ENCODE data around the gene DTNBP1. TPM values are rescaled to one million over a fixed set of nuclear protein-coding genes. Genes with fewer than 3 reads are reported as not detected.
A peak's percentile ranks its signal among the peaks of the same experiment; 100 is the strongest.

Gene DTNBP1
- total and polyA plus RNA-seq, 2 of the 4 experiments (the other 2 are of a cell fraction): 4.8 to 18.7 TPM

- H3K4me3 ChIP-seq (ENCODE audit: insufficient read depth, low read depth, low read length): no peak overlapping the region
- WGBS, 2 experiments (ENCODE audit: extremely low coverage in 2 of 2, insufficient read length in 1 of 2): no CpG with 5 or more reads among the region's 7 CpGs
- peak overlapping the region; percentile 31; the same call in 1 of the 2 replicates for H3K27ac ChIP-seq (ENCODE audit: insufficient read depth, low read length)
- H3K14ac ChIP-seq (replicated peaks; ENCODE audit: low read depth, low read length): no peak overlapping the region
- no peak for TF ChIP-seq MAFK (IDR thresholded peaks at IDR 0.05; ENCODE audit: low read depth, low read length)
- TF ChIP-seq RAD21 (IDR thresholded peaks at IDR 0.05; ENCODE audit: low read length): no peak
- TF ChIP-seq CHD1 (IDR thresholded peaks at IDR 0.05; ENCODE audit: low read depth, low read length): no peak
- no peak for TF ChIP-seq POLR2A (IDR thresholded peaks at IDR 0.05; ENCODE audit: low read depth, low read length)
- peak; percentile 69; the same call in 1 of the 2 replicates for TF ChIP-seq FOS (IDR thresholded peaks at IDR 0.05; ENCODE audit: low read depth, low read length)
- TF ChIP-seq BHLHE40 (IDR thresholded peaks at IDR 0.05; ENCODE audit: low read depth, low read length): peak; percentile 22; the same call in 1 of the 2 replicates
- no peak for TF ChIP-seq CTCF (conservative IDR thresholded peaks at IDR 0.05; ENCODE audit: low read depth, low read length)
- no peak for TF ChIP-seq SMC3 (IDR thresholded peaks at IDR 0.05; ENCODE audit: low read depth, low read length)
- no peak; the same call in 1 of the 2 replicates for TF ChIP-seq MAZ (IDR thresholded peaks at IDR 0.05; ENCODE audit: borderline replicate concordance, low read depth, low read length)
- TF ChIP-seq RFX5 (IDR thresholded peaks at IDR 0.05; ENCODE audit: low read depth, low read length): no peak
- H4K20me1 ChIP-seq (ENCODE audit: insufficient read depth, low read length): peaks cover 11% of the 10 kb centered on the region; the same call in 1 of the 2 replicates
- H4K91ac ChIP-seq (ENCODE audit: insufficient read depth, low read depth, low read length): no peak overlapping the region
- H3K23ac ChIP-seq (ENCODE audit: low read depth, low read length): no peak overlapping the region
- H4K8ac ChIP-seq (ENCODE audit: low read depth in 2 of 2, low read length in 2 of 2): no peak overlapping the region
- ChIA-PET CTCF (interaction anchor here (0.9 to 1.0 kb wide), 2 partner anchors 554 to 581 kb away, joined by 3 read pairs; no protein-coding TSS in a partner anchor), POLR2A (ENCODE audit: unreplicated experiment) (no interaction called here)
- no peaks in the 10 kb centered on the region; the same call in 1 of the 2 replicates for H3K36me3 ChIP-seq (ENCODE audit: control insufficient read depth, insufficient read depth, low read length)
- dilution Hi-C loops (cut with HindIII; ENCODE audit: low sequenced_read_pairs, unreplicated experiment) (no loop called here), in situ Hi-C loops (cut with MboI; ENCODE audit: low sequenced_read_pairs) (no loop called here), intact Hi-C loops (cut with micrococcal nuclease) (loop anchor here (10.0 kb wide), 1 partner anchor 794 kb away; no protein-coding TSS in a partner anchor)
- H3K18ac ChIP-seq (ENCODE audit: low read depth, low read length): no peak overlapping the region
- H3K9me3 ChIP-seq (ENCODE audit: control insufficient read depth, insufficient read depth, low read length): no peaks in the 10 kb centered on the region
- no peak overlapping the region for H2AK5ac ChIP-seq (ENCODE audit: low read depth, low read length)
- H2AFZ ChIP-seq (replicated peaks; ENCODE audit: low read length, poor library complexity): no peak overlapping the region
- no peak overlapping the region for H2BK20ac ChIP-seq (ENCODE audit: low read depth, low read length)
- H2BK5ac ChIP-seq (ENCODE audit: low read depth, low read length, poor library complexity, severe bottlenecking): no peak overlapping the region
- H3K4me1 ChIP-seq (ENCODE audit: control insufficient read depth, insufficient read depth, low read length): peaks cover 5% of the 10 kb centered on the region
- H3K4ac ChIP-seq (ENCODE audit: low read depth, low read length): no peak overlapping the region
- H2AK9ac ChIP-seq (replicated peaks; ENCODE audit: low read depth, low read length, poor library complexity): no peak overlapping the region
- H3K9me1 ChIP-seq (ENCODE audit: insufficient read depth, low read length): no peaks in the 10 kb centered on the region
- peak overlapping the region; percentile 16; the same call in 1 of the 2 replicates for H3K4me2 ChIP-seq (ENCODE audit: low read depth, low read length)
- no peak overlapping the region for H2BK120ac ChIP-seq (ENCODE audit: low read depth, low read length)
- H4K5ac ChIP-seq (ENCODE audit: low read depth, low read length): no peak overlapping the region
- H3K79me1 ChIP-seq (ENCODE audit: low read depth in 1 of 2, low read length in 2 of 2): peaks cover 0 to 6% of the 10 kb centered on the region in 2 experiments; a peak in 1 of 4 replicates
- H2BK15ac ChIP-seq (ENCODE audit: low read depth, low read length): no peak overlapping the region
- no peak overlapping the region for H3K56ac ChIP-seq (ENCODE audit: extremely low read depth, insufficient read depth, low read length)
- no peak overlapping the region for H3K9ac ChIP-seq (ENCODE audit: low read depth, low read length)
- ATAC-seq (ENCODE audit: low read depth) (peak; percentile 96), DNase-seq (peak; percentile 94)
- no peaks in the 10 kb centered on the region for H3K27me3 ChIP-seq (ENCODE audit: control insufficient read depth, insufficient read depth, low read length)
- no TSS peak for BruUV-seq (replicated peaks)
Measured at GRCh38 chr6:15628499-15629131, 34.2 kb downstream of the DTNBP1 start.
